ENCODE measurements around the gene SCARB2. TPM values are rescaled to one million over a fixed set of nuclear protein-coding genes. Genes with fewer than 3 reads are reported as not detected.

SCARB2 gene
- 242 and 693 TPM in 2 replicates for total RNA-seq (ENCODE audit: low replicate concordance)

DNA sequence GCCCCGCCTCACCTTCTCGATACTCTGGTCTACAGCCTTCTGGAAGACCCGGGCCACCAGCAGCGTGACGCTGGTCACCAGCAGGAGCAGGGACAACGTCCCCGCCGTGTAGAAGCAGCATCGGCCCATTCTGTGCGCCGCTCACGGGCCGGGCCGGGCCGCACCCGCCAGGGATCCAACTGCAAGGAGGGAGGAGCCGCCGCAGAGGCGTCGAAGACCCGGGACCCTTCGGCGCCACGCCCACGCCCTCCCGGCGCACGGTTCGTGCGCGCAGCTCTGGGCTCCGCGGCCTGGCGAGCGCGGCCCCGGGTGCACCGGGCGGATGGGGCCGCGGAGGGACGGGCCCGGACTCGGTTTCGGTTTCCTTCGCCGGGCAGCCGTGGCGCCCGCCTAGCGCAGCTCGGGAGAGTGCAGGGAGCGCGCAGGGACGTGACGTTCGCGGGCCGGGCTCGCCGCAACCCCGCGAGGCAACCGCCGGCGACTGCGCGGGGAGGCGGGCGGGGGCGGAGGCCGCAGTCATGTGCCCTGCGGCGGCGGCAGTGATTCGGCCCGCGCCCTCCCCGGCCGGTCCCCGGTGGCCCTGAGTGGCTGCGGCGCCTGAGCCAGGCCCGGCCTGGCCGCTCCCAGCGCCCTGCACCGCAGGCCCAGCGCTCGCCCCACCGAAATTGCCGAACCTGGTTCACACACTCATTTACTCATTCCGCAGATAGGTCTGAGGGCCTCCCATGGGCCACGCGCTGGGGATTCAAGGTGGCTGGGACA, at the start of gene SCARB2:
Gene SCARB2 (minus strand): TSS at position 410 of the 762 bp plus-strand sequence. CDS start 281 bp downstream, at position 129.

GRCh38 chr4:76251441-76252270, 38.0 kb upstream of the SCARB2 start, which contains the start of gene FAM47E:
TSS of gene FAM47E (plus strand) at chr4:76251721. CDS start at chr4:76251747, 26 bp downstream.

GRCh38 chr4:76148142-76148865, 65.3 kb downstream of the SCARB2 start, which contains the start of gene NUP54:
TSS of gene NUP54 (minus strand) at chr4:76148397. CDS start at chr4:76148374, 23 bp downstream.

Other genes starting within 250 kb of the SCARB2 start
- 16.0 and 19.0 TPM in 2 replicates for gene SDAD1, start 222.9 kb downstream of the SCARB2 start, total RNA-seq (ENCODE audit: low replicate concordance)
- gene CXCL9, start 206.3 kb downstream of the SCARB2 start, total RNA-seq (ENCODE audit: low replicate concordance): not detected in 2 replicates
- not detected in 2 replicates for gene CXCL10, start 190.3 kb downstream of the SCARB2 start, total RNA-seq (ENCODE audit: low replicate concordance)
- not detected in 2 replicates for gene CXCL11, start 177.8 kb downstream of the SCARB2 start, total RNA-seq (ENCODE audit: low replicate concordance)
- gene ART3, start 139.1 kb downstream of the SCARB2 start, total RNA-seq (ENCODE audit: low replicate concordance): not detected in 2 replicates
- gene NUP54, start 65.4 kb downstream of the SCARB2 start, total RNA-seq (ENCODE audit: low replicate concordance): 42.5 and 54.3 TPM in 2 replicates
- gene FAM47E, start 37.9 kb upstream of the SCARB2 start, total RNA-seq (ENCODE audit: low replicate concordance): 0.45 and 1.9 TPM in 2 replicates
- gene STBD1, start 92.9 kb upstream of the SCARB2 start, total RNA-seq (ENCODE audit: low replicate concordance): 2.5 and 4.5 TPM in 2 replicates
- 0.23 TPM in 1 of 2 replicates, not detected in the other for gene CCDC158, start 207.3 kb upstream of the SCARB2 start, total RNA-seq (ENCODE audit: low replicate concordance)
- 1.1 and 25.0 TPM in 2 replicates for gene SHROOM3, start 221.4 kb upstream of the SCARB2 start, total RNA-seq (ENCODE audit: low replicate concordance)

All from smooth muscle cell of the coronary artery (primary cell).